ENCODE measurements around the gene ILKAP. TPM values are rescaled to one million over a fixed set of nuclear protein-coding genes. Genes with fewer than 3 reads are reported as not detected.
"Not testable (repeated sequence)": the region's sequence is repeated elsewhere in the genome, so short reads cannot be mapped to it uniquely, and the experiment has no call there.

Gene ILKAP
- total and polyA plus RNA-seq, 7 donors, result 31.8 to 66.6 (median 43.8) TPM

GRCh38 chr2:238174291-238174690 is 29.2 kb downstream of the ILKAP start:
- Histone ChIP-seq H3K27me3 (ENCODE audit: insufficient read depth in 3 of 3, low read length in 2 of 3) (no peaks in the 10 kb centered on the region), H3K27ac (no peak overlapping the region), H3K36me3 (ENCODE audit: insufficient read depth in 1 of 2, low read depth in 1 of 2) (peaks cover 7 to 98% of the 10 kb centered on the region in 2 donors), H3K4me1 (peaks cover 4% of the 10 kb centered on the region), H3K4me3 (no peak overlapping the region), H3K9me3 (no peaks in the 10 kb centered on the region)
- DNase-seq, result no peak
- ATAC-seq, result no peak
- intact Hi-C loops (cut with DNase I), result no loop called here
- TF ChIP-seq CTCF (IDR thresholded peaks at IDR 0.05), result no peak
- 91 to 94% (median 92%) methylated on average over 8 of the region's 8 CpGs for WGBS, 3 donors

- Histone ChIP-seq H3K27me3 (ENCODE audit: insufficient read depth in 3 of 3, low read length in 2 of 3) (no peaks in the 10 kb centered on the region), H3K27ac (no peak overlapping the region), H3K36me3 (ENCODE audit: insufficient read depth in 1 of 2, low read depth in 1 of 2) (peaks cover 5 to 97% of the 10 kb centered on the region in 2 donors), H3K4me3 (no peak overlapping the region), H3K4me1 (peaks cover 4% of the 10 kb centered on the region), H3K9me3 (no peaks in the 10 kb centered on the region)
- ATAC-seq (no peak), DNase-seq (no peak)
- TF ChIP-seq CTCF (IDR thresholded peaks at IDR 0.05), result no peak
- WGBS, 3 donors, result 88 to 89% (median 88%) methylated on average over 2 of the region's 2 CpGs
- intact Hi-C loops (cut with DNase I), result no loop called here
Measured at GRCh38 chr2:238173692-238174091, 29.8 kb downstream of the ILKAP start.

GRCh38 chr2:238172439-238172838 is 31.1 kb downstream of the ILKAP start:
- Histone ChIP-seq H3K4me3 (no peak overlapping the region), H3K9me3 (no peaks in the 10 kb centered on the region), H3K4me1 (peaks cover 4% of the 10 kb centered on the region), H3K27me3 (ENCODE audit: insufficient read depth in 3 of 3, low read length in 2 of 3) (no peaks in the 10 kb centered on the region), H3K27ac (no peak overlapping the region), H3K36me3 (ENCODE audit: insufficient read depth in 1 of 2, low read depth in 1 of 2) (peaks cover 5 to 97% of the 10 kb centered on the region in 2 donors)
- no peak for TF ChIP-seq CTCF (IDR thresholded peaks at IDR 0.05)
- ATAC-seq (no peak), DNase-seq (no peak)
- 87 to 90% (median 88%) methylated on average over 11 to 14 of the region's 14 CpGs for WGBS, 3 donors
- intact Hi-C loops (cut with DNase I), result no loop called here

GRCh38 chr2:238171575-238172187 is 31.8 kb downstream of the ILKAP start:
- Histone ChIP-seq H3K4me3 (no peak overlapping the region), H3K27me3 (ENCODE audit: insufficient read depth in 3 of 3, low read length in 2 of 3) (no peaks in the 10 kb centered on the region), H3K27ac (no peak overlapping the region), H3K4me1 (peaks cover 4% of the 10 kb centered on the region), H3K36me3 (ENCODE audit: insufficient read depth in 1 of 2, low read depth in 1 of 2) (peaks cover 3 to 92% of the 10 kb centered on the region in 2 donors), H3K9me3 (no peaks in the 10 kb centered on the region)
- no peak for ATAC-seq
- DNase-seq, result no peak
- WGBS, 3 donors, result 93 to 97% (median 95%) methylated on average over 9 of the region's 9 CpGs
- intact Hi-C loops (cut with DNase I), result no loop called here
- no peak for TF ChIP-seq CTCF (IDR thresholded peaks at IDR 0.05)

- H3K9me3 ChIP-seq; DNase-seq; H3K4me1 ChIP-seq; H3K27me3 ChIP-seq (ENCODE audit: insufficient read depth in 3 of 3, low read length in 2 of 3); ATAC-seq; H3K4me3 ChIP-seq; intact Hi-C loops (cut with DNase I): not testable (repeated sequence)
- peaks cover 3 to 86% of the 10 kb centered on the region in 2 donors for H3K36me3 ChIP-seq (ENCODE audit: insufficient read depth in 1 of 2, low read depth in 1 of 2)
- peak overlapping the region; percentile 30 for H3K27ac ChIP-seq
- 80 to 89% (median 86%) methylated on average over 5 of the region's 5 CpGs for WGBS, 3 donors
Measured at GRCh38 chr2:238171072-238171431, 32.4 kb downstream of the ILKAP start.

Data from psoas muscle (tissue), 8 donors.